AG04449 (cell line): ENCODE results near the gene MASP2.

Source experiments
- CTCF ChIA-PET: fragments of 350-600 bp; formaldehyde crosslinking; extraction: SDS; loops from one replicate; lab custom pipeline; 2021; ENCODE audit warnings: antibody characterized with exemption; lab: Yijun Ruan, JAX
- POLR2A ChIA-PET: fragments of 400-600, 350-600 bp; formaldehyde crosslinking; extraction: SDS; loops from one replicate; lab custom pipeline; 2020; ENCODE audit warnings: antibody characterized with exemption, inconsistent platforms; lab: Yijun Ruan, JAX
- DNase-seq: peaks from one replicate; pipeline ENCODE4 v3.0.0-alpha.2; 2010; ENCODE audit warnings: low read depth, low spot score
- H3K4me3 ChIP-seq: 2 replicates; pipeline ENCODE4 v1.5.1; 2011; ENCODE audit warnings: low read depth, mild to moderate bottlenecking, control low read depth, low read length
- CTCF ChIP-seq: IDR thresholded peaks from one replicate; pipeline ENCODE4 v1.5.1; 2011; ENCODE audit warnings: mild to moderate bottlenecking, moderate library complexity, low read length, control low read depth, inconsistent platforms; ENCODE audit not compliant: insufficient read depth; ENCODE audit errors: missing control alignments

MASP2 gene

DNA sequence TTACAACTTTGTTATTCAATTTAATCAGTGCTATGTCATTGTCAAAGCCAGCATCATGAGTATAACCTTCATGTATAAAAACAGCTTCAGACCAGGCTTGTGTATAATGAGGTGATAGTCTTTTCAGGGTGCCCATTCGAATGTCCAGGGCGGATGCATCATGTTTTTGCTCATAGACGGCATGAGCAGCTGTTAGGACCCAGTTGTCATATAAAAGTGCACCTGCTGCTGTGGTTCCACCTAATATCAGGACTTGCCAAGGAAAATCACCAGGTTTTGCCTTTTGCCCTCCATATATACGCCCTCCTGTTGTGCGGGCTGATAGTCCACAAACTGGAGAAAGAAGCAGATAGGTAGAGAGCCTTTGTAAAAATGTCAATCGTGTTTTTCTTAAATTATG is 19.7 kb downstream of the MASP2 start:
- H3K4me3 ChIP-seq = no peak overlapping the region
- CTCF ChIA-PET = interaction anchor here (1.8 kb wide), 1 partner anchor 10 kb away, joined by 33 read pairs; no protein-coding TSS in a partner anchor
- TF ChIP-seq CTCF = no peak
- DNase-seq = no peak
- POLR2A ChIA-PET = no interaction called here

DNA sequence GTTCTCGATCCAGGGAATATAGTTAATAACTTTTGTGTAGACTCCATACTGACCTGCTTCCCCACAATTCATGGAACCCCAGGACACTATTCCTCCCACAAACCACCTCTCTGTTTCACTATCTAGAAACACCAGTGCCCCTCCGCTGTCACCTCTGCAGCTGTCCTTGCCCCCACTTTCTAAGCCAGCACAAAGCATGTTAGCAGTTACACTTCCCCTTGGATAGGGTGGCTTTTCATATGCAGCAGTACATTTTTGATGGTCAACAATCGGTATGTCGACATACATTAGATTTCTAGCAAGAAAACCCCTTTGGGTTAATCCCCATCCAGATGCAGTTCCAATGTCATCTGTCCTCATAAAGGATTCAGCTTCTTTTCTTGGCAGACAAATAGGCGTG is 20.1 kb downstream of the MASP2 start:
- POLR2A ChIA-PET = no interaction called here
- no peak for DNase-seq
- H3K4me3 ChIP-seq = no peak overlapping the region
- CTCF ChIA-PET = interaction anchor here (1.8 kb wide), 1 partner anchor 11 kb away, joined by 33 read pairs; no protein-coding TSS in a partner anchor
- no peak for TF ChIP-seq CTCF

DNA sequence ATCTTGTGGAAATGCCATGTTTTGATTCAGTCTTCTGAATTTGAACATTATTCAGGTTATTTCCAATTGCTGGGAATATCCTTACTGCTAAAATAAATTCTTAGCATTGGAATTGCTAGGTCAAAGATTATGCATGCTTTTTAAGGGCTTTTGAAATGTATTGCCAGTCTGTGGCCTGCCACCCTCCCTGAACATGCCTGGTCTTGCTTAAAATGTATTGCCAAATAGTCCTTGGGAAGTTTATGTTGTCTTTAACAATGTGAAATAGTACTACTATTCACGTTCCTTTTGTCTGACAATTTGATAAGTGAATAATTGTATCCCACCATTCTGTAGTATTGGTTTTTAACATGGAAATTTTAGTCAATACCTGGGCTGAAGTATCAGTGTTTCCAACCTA is 21.0 kb downstream of the MASP2 start:
- no peak for DNase-seq
- CTCF ChIA-PET = interaction anchor here (2.3 kb wide), 1 partner anchor 11 kb away, joined by 18 read pairs; no protein-coding TSS in a partner anchor

GRCh38 chr1:11025618-11026017 is 21.4 kb downstream of the MASP2 start:
- no peak for DNase-seq
- H3K4me3 ChIP-seq = no peak overlapping the region
- CTCF ChIA-PET = interaction anchor here (2.3 kb wide), 1 partner anchor 11 kb away, joined by 18 read pairs; no protein-coding TSS in a partner anchor
- POLR2A ChIA-PET = interaction anchor here (0.6 kb wide), 1 partner anchor 28 kb away, joined by 3 read pairs; no protein-coding TSS in a partner anchor
- no peak for TF ChIP-seq CTCF

More for the DNA sequence above, 21.0 kb downstream of the MASP2 start:
- POLR2A ChIA-PET = no interaction called here
- TF ChIP-seq CTCF = no peak
- H3K4me3 ChIP-seq = no peak overlapping the region

GRCh38 chr1:11024874-11025203 is 22.2 kb downstream of the MASP2 start:
- ChIA-PET POLR2A (no interaction called here), CTCF (interaction anchor here (0.8 to 2.3 kb wide), 2 partner anchors 12 to 518 kb away, joined by 3 to 18 read pairs; no protein-coding TSS in a partner anchor)
- DNase-seq = no peak
- TF ChIP-seq CTCF = no peak
- H3K4me3 ChIP-seq = no peak overlapping the region

DNA sequence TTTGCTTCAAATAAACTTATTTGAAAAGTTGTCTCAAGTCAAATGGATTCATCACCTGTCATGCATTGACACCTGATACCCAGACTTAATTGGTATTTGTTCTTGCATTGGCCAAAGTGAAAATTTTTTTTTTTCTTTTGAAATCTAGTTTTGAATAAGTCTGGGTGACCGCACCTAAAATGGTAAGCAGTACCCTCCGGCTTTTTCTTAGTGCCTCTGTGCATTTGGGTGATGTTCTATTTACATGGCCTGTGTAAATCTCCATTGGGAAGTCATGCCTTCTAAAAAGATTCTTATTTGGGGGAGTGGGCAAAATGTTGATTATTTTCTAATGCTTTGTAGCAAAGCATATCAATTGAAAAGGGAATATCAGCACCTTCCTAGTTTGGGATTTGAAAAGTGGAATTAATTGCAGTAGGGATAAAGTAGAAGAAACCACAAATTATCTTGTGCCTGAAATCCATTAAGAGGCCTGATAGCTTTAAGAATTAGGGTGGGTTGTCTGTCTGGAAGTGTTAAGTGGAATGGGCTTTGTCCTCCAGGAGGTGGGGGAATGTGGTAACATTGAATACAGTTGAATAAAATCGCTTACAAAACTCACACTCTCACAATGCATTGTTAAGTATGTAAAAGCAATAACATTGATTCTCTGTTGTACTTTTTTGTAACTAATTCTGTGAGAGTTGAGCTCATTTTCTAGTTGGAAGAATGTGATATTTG is 22.7 kb downstream of the MASP2 start:
- POLR2A ChIA-PET = no interaction called here
- TF ChIP-seq CTCF = no peak
- DNase-seq = no peak
- CTCF ChIA-PET = interaction anchor here (0.8 to 2.3 kb wide), 2 partner anchors 13 to 517 kb away, joined by 3 to 18 read pairs; no protein-coding TSS in a partner anchor
- H3K4me3 ChIP-seq = no peak overlapping the region
